KMS-11 (cell line): ENCODE results near the gene TSPAN6.

Experiments
- H2AFZ ChIP-seq: fragments of 200-600 bp; sonication (generic); 2 replicates; pipeline ENCODE4 v1.6.1; 2016; ENCODE audit warnings: antibody characterized with exemption, mixed run types, low read depth
- H3K27ac ChIP-seq: fragments of 200-600 bp; sonication (generic); 2 replicates; pipeline ENCODE4 v1.6.1; 2016; ENCODE audit warnings: mild to moderate bottlenecking, mixed run types
- H3K27me3 ChIP-seq: fragments of 200-600 bp; sonication (generic); 2 replicates; pipeline ENCODE4 v1.6.1; 2017; ENCODE audit warnings: mild to moderate bottlenecking, low read depth, mixed run types, moderate library complexity; ENCODE audit not compliant: insufficient read depth
- H3K36me3 ChIP-seq: fragments of 200-600 bp; sonication (generic); 2 replicates; pipeline ENCODE4 v1.6.1; 2017; ENCODE audit warnings: mild to moderate bottlenecking, mixed run types; ENCODE audit not compliant: insufficient read depth
- H3K4me1 ChIP-seq: fragments of 200-600 bp; sonication (generic); 2 replicates; pipeline ENCODE4 v1.6.1; 2016; ENCODE audit warnings: mild to moderate bottlenecking, low read depth, mixed run types; ENCODE audit not compliant: poor library complexity, severe bottlenecking
- H3K4me2 ChIP-seq: fragments of 200-600 bp; sonication (generic); 2 replicates; pipeline ENCODE4 v1.7.0; 2016; ENCODE audit warnings: mild to moderate bottlenecking, mixed run types
- H3K4me3 ChIP-seq: fragments of 200-600 bp; sonication (generic); IDR thresholded peaks from 2 replicates; pipeline ENCODE4 v1.6.1; 2017; ENCODE audit warnings: low read depth, low read length, mixed read lengths; ENCODE audit not compliant: insufficient read depth
- H3K79me2 ChIP-seq: fragments of 200-600 bp; sonication (generic); 2 replicates; pipeline ENCODE4 v1.6.1; 2016; ENCODE audit warnings: low read depth, mixed run types; ENCODE audit not compliant: insufficient read depth
- H3K9ac ChIP-seq: fragments of 200-600 bp; sonication (generic); 2 replicates; pipeline ENCODE4 v1.6.1; 2016; ENCODE audit warnings: mild to moderate bottlenecking, mixed run types
- H4K20me1 ChIP-seq: fragments of 200-600 bp; sonication (generic); 2 replicates; pipeline ENCODE4 v1.6.1; 2016; ENCODE audit warnings: mild to moderate bottlenecking, mixed run types; ENCODE audit not compliant: insufficient read depth
- TF ChIP-seq, protein P1 (sequence below): fragments of 200-600 bp; sonication (generic); conservative IDR thresholded peaks from 2 replicates; pipeline ENCODE4 v1.6.1; 2017; ENCODE audit warnings: low read depth, mild to moderate bottlenecking, antibody characterized with exemption, low read length, moderate library complexity, mixed read lengths

The TSPAN6 gene

DNA sequence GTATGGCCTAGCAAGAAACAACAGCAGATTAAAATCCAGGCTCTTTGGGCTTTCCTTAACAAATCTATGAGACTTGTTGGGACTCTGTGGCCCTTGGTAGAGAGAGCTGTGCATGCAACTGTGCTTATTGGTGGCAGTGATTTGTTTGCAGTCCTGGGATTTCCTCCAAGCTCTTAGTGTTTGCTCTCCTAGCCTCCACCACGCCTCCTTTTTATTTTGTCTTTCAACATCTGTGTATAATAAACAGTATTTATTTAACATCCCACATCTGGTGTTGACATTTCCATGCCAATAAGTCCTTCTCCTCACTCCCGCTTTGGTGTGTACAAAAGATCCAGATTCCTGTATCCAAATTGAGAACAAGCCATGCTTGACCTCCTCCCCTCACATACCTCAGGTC, 48.7 kb downstream of the TSPAN6 start:
- Histone ChIP-seq H3K79me2 (no peaks in the 10 kb centered on the region), H3K4me1 (no peaks in the 10 kb centered on the region), H3K9ac (no peak overlapping the region), H2AFZ (no peak overlapping the region), H3K4me2 (no peak overlapping the region), H3K27me3 (no peaks in the 10 kb centered on the region), H3K4me3 (no peak overlapping the region), H3K27ac (no peak overlapping the region), H3K36me3 (no peaks in the 10 kb centered on the region), H4K20me1 (no peaks in the 10 kb centered on the region)
- TF ChIP-seq, protein P1, sequence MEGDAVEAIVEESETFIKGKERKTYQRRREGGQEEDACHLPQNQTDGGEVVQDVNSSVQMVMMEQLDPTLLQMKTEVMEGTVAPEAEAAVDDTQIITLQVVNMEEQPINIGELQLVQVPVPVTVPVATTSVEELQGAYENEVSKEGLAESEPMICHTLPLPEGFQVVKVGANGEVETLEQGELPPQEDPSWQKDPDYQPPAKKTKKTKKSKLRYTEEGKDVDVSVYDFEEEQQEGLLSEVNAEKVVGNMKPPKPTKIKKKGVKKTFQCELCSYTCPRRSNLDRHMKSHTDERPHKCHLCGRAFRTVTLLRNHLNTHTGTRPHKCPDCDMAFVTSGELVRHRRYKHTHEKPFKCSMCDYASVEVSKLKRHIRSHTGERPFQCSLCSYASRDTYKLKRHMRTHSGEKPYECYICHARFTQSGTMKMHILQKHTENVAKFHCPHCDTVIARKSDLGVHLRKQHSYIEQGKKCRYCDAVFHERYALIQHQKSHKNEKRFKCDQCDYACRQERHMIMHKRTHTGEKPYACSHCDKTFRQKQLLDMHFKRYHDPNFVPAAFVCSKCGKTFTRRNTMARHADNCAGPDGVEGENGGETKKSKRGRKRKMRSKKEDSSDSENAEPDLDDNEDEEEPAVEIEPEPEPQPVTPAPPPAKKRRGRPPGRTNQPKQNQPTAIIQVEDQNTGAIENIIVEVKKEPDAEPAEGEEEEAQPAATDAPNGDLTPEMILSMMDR: no peak

DNA sequence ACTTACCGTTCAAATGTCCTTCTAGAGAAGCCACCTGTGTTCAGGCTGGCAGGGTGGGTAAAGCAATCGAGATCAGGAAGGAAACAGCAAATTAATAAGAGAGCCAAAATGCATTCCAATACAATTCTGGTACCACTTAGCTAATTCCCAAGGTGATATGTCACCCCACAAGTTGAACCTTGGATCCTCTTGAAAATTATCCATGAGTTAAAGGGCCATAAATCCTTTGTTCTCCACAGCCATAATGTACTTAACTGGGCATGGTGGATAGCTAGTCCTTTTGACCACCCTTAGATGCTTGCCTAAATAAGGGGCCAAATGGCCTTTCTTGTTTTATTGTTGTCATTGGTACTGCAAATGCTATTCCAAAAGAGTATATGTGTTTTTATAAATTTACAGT, 49.9 kb downstream of the TSPAN6 start:
- TF ChIP-seq, protein P1: no peak
- H3K4me1 ChIP-seq: no peaks in the 10 kb centered on the region
- no peak overlapping the region for H3K4me2 ChIP-seq
- H2AFZ ChIP-seq: no peak overlapping the region
- no peak overlapping the region for H3K27ac ChIP-seq
- H3K27me3 ChIP-seq: no peaks in the 10 kb centered on the region
- H4K20me1 ChIP-seq: no peaks in the 10 kb centered on the region
- H3K9ac ChIP-seq: no peak overlapping the region
- no peak overlapping the region for H3K4me3 ChIP-seq
- no peaks in the 10 kb centered on the region for H3K79me2 ChIP-seq
- no peaks in the 10 kb centered on the region for H3K36me3 ChIP-seq

DNA sequence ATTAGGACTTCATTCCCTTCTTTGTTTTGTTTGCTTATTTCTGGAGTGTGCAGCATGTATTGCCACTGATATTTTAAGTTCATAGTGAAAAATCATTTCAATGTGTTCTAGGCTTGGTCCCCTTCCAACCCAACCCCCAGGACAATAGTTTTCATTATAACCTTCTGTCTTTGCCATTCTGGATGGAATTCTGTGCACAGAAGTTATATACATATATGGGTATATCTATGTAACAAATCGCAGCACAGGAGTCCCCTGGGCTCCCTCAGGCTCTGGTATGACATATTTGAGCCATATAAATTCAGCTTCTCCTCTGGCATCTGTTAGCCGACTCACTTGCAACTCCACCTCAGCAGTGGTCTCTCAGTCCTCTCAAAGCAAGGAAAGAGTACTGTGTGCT, 52.0 kb downstream of the TSPAN6 start, which contains the start of gene TNMD:
TSS of gene TNMD (plus strand) at position 326 of the 400 bp plus-strand sequence. CDS start 83 bp downstream, outside the sequence.
- no peak within 1 kb of the TSS for H3K9ac ChIP-seq
- H3K36me3 ChIP-seq: no peaks in the 10 kb centered on the region
- no peak within 1 kb of the TSS for H3K4me2 ChIP-seq
- no peaks in the 10 kb centered on the region for H4K20me1 ChIP-seq
- H3K79me2 ChIP-seq: no peaks in the 10 kb centered on the region
- H3K4me1 ChIP-seq: no peaks in the 10 kb centered on the region
- TF ChIP-seq, protein P1: no peak
- H2AFZ ChIP-seq: no peak within 1 kb of the TSS
- no peaks in the 10 kb centered on the region for H3K27me3 ChIP-seq
- no peak within 1 kb of the TSS for H3K27ac ChIP-seq
- H3K4me3 ChIP-seq: no peak within 1 kb of the TSS
